Sigmoid colon (tissue), 7 donors: ENCODE results near the gene PPP6R3. TPM values are rescaled to one million over a fixed set of nuclear protein-coding genes. Genes with fewer than 3 reads are reported as not detected.

Experiments
- DNase-seq: peaks from one replicate; pipeline ENCODE4 v3.0.0-alpha.2; 2019
- H3K27ac ChIP-seq, 4 donors: fragments of 200-600 bp; sonication (generic); one replicate each; pipeline ENCODE4 v1.5.1; 2016 to 2019; ENCODE audit warnings: mild to moderate bottlenecking in 1 of 4
- H3K27me3 ChIP-seq, 3 donors: fragments of 200-600 bp; sonication (generic); one replicate each; pipeline ENCODE4 v1.5.1; 2019; ENCODE audit warnings: mild to moderate bottlenecking in 1 of 3
- H3K36me3 ChIP-seq, 4 donors: fragments of 200-600 bp; sonication (generic); one replicate each; pipeline ENCODE4 v1.5.1; 2016 to 2019
- H3K4me1 ChIP-seq, 4 donors: fragments of 200-600 bp; sonication (generic); one replicate each; pipeline ENCODE4 v1.5.1; 2017 to 2019
- H3K4me3 ChIP-seq, 4 donors: fragments of 200-600 bp; sonication (generic); one replicate each; pipeline ENCODE4 v1.5.1; 2017 to 2019; ENCODE audit warnings: mild to moderate bottlenecking in 2 of 4, moderate library complexity in 1 of 4
- H3K9me3 ChIP-seq, 4 donors: fragments of 200-600 bp in 3 of 4; sonication (generic) in 3 of 4; one replicate each; pipeline versions ENCODE4 v1.5.1 to v1.6.1; 2013 to 2019
- EP300 ChIP-seq, 4 donors: sonication (generic); formaldehyde crosslinking; IDR thresholded peaks; one replicate each; pipeline ENCODE4 v1.6.1; 2017; ENCODE audit warnings: antibody characterized with exemption in 4 of 4
- POLR2A ChIP-seq, 2 donors: fragments of 450-650 bp; IDR thresholded peaks; one replicate each; pipeline ENCODE4 v1.6.1; 2016; ENCODE audit warnings: antibody characterized with exemption in 2 of 2, mild to moderate bottlenecking in 2 of 2, moderate library complexity in 2 of 2
- POLR2AphosphoS5 ChIP-seq, 4 donors: sonication (generic); formaldehyde crosslinking; IDR thresholded peaks; one replicate each; pipeline ENCODE4 v1.6.1; 2017; ENCODE audit warnings: antibody characterized with exemption in 4 of 4
- WGBS, 2 donors: extraction: QIAGEN DNeasy Blood & Tissue Kit; methylation state at CpG; one replicate each; pipeline ENCODE4 v1.1.7; 2013; 5-methylcytosine and 5-hydroxymethylcytosine counted together
- intact Hi-C: fragments of 100-400 bp; cut with DNase I; formaldehyde crosslinking; loops from one replicate; pipeline ENCODE4 v1.15.1; 2023
- polyA plus RNA-seq, 3 donors: library from polyadenylated mRNA; stranded (reverse); fragments of 200-250 nt; gene quantifications; one replicate each; pipeline ENCODE4 v1.2.3, GENCODE V29; 2013
- total RNA-seq, 4 donors: library from RNA; depleted of rRNA; stranded (reverse); fragments of >200 nt; gene quantifications; one replicate each; pipeline ENCODE4 v1.1.0, GENCODE V29; 2016
- TF ChIP-seq, protein P1 (sequence below), 4 experiments: fragments of 450-650 bp in 3 of 4; fragments of 200-600 bp in 1 of 4; IDR thresholded peaks; one replicate each; pipeline ENCODE4 v1.5.1; 2016 to 2019; ENCODE audit warnings: antibody characterized with exemption in 4 of 4, mild to moderate bottlenecking in 3 of 4, moderate library complexity in 2 of 4
- donor health status: healthy with polysubstance abuse.
- donor health status: Bipolar disorder and iron deficiency.
- donor health status: healthy.

Gene PPP6R3
- total and polyA plus RNA-seq, 7 donors = 24.0 to 157 (median 133) TPM

DNA sequence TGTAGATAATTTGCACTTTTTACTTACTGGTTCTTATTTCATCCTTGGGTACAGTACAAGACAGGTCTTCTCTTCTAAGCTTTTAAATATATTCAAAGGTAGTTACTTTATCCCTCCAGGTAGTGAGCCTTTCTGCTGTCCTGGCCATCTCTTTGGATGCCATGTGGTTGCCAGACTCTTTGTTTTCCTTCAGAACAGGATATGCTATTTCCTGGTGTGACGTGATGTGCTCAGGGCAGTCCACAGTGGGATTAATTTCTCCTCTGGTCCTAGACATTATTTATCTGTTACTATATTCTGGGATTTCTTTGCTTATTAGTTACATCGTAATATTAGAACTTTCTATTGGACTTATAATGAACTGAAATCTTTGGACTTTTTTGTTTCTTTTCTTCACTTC is 63.7 kb downstream of the PPP6R3 start:
- no peaks in the 10 kb centered on the region for H3K9me3 ChIP-seq
- intact Hi-C loops = no loop called here
- no peak overlapping the region for H3K4me3 ChIP-seq
- DNase-seq = no peak
- TF ChIP-seq POLR2AphosphoS5 (IDR thresholded peaks at IDR 0.05) = no peak
- TF ChIP-seq EP300 (IDR thresholded peaks at IDR 0.05) = no peak
- TF ChIP-seq, protein P1, sequence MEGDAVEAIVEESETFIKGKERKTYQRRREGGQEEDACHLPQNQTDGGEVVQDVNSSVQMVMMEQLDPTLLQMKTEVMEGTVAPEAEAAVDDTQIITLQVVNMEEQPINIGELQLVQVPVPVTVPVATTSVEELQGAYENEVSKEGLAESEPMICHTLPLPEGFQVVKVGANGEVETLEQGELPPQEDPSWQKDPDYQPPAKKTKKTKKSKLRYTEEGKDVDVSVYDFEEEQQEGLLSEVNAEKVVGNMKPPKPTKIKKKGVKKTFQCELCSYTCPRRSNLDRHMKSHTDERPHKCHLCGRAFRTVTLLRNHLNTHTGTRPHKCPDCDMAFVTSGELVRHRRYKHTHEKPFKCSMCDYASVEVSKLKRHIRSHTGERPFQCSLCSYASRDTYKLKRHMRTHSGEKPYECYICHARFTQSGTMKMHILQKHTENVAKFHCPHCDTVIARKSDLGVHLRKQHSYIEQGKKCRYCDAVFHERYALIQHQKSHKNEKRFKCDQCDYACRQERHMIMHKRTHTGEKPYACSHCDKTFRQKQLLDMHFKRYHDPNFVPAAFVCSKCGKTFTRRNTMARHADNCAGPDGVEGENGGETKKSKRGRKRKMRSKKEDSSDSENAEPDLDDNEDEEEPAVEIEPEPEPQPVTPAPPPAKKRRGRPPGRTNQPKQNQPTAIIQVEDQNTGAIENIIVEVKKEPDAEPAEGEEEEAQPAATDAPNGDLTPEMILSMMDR (IDR thresholded peaks at IDR 0.05) = no peak
- TF ChIP-seq POLR2A (IDR thresholded peaks at IDR 0.05) = no peak
- peaks cover 0 to 53% (median 3%) of the 10 kb centered on the region in 4 donors for H3K36me3 ChIP-seq
- 48 to 59% methylated on average over 2 of the region's 2 CpGs for WGBS, 2 donors
- no peaks in the 10 kb centered on the region for H3K27me3 ChIP-seq
- peaks cover 0 to 42% (median 31%) of the 10 kb centered on the region in 4 donors for H3K4me1 ChIP-seq
- peak overlapping the region in 2 of 4 donors; percentile 25 to 28 for H3K27ac ChIP-seq

DNA sequence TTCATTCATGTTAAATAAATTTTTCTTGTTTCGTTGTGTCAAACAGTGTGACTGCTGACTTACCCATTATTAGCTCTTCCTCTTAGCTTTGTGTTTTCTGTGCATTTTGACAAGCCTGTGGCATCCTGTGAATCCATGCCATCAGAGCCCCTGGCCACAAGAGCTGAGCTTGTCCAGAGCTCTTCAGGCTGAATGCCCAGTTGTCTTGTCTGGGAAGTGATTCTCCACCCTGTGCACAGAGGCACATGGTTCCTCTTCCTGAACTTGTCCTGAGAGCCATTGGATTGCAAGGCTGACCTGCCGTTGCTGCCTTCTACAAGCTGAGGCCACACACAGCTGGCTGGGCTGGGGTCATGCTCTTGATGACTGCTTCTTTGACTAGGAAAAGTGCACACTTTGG is 64.1 kb downstream of the PPP6R3 start:
- peaks cover 0 to 42% (median 32%) of the 10 kb centered on the region in 4 donors for H3K4me1 ChIP-seq
- intact Hi-C loops = no loop called here
- no peaks in the 10 kb centered on the region for H3K27me3 ChIP-seq
- peak overlapping the region in 2 of 4 donors; percentile 25 to 28 for H3K27ac ChIP-seq
- no peak for DNase-seq
- H3K4me3 ChIP-seq = no peak overlapping the region
- no peaks in the 10 kb centered on the region for H3K9me3 ChIP-seq
- peaks cover 0 to 51% (median 3%) of the 10 kb centered on the region in 4 donors for H3K36me3 ChIP-seq
- TF ChIP-seq, protein P1 (IDR thresholded peaks at IDR 0.05) = no peak
- TF ChIP-seq POLR2AphosphoS5 (IDR thresholded peaks at IDR 0.05) (no peak), EP300 (IDR thresholded peaks at IDR 0.05) (no peak), POLR2A (IDR thresholded peaks at IDR 0.05) (no peak)
- WGBS, 2 donors = 53 to 73% methylated on average over 2 of the region's 2 CpGs

DNA sequence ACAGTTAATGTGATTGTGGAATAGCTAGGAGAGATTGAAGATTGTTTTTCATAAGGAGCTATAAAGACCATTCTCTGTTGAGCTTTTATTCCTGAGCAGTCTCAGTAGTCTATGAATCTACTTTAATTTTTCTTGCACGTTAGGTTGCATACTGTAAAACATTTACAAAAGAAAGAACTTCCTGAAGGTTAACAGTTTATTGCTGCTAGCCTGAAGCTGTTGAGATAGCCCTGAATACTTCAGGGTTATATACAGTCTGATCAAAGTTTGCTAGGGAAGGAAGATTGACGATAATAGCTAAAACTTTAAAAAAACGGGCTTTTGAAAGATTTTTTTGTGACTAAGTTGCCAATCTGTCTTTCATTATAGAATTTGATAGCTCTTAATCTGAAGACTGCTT is 64.8 kb downstream of the PPP6R3 start:
- intact Hi-C loops = no loop called here
- DNase-seq = no peak
- WGBS, 2 donors = 20 to 72% methylated on average over 3 of the region's 3 CpGs
- no peak overlapping the region for H3K4me3 ChIP-seq
- TF ChIP-seq EP300 (IDR thresholded peaks at IDR 0.05) = no peak
- TF ChIP-seq POLR2A (IDR thresholded peaks at IDR 0.05) = no peak
- TF ChIP-seq, protein P1 (IDR thresholded peaks at IDR 0.05) = no peak
- no peak for TF ChIP-seq POLR2AphosphoS5 (IDR thresholded peaks at IDR 0.05)
- H3K9me3 ChIP-seq = no peaks in the 10 kb centered on the region
- peaks cover 0 to 46% (median 32%) of the 10 kb centered on the region in 4 donors for H3K4me1 ChIP-seq
- H3K27ac ChIP-seq = peak overlapping the region in 2 of 4 donors; percentile 25 to 28
- no peaks in the 10 kb centered on the region for H3K27me3 ChIP-seq
- peaks cover 0 to 44% (median 3%) of the 10 kb centered on the region in 4 donors for H3K36me3 ChIP-seq

DNA sequence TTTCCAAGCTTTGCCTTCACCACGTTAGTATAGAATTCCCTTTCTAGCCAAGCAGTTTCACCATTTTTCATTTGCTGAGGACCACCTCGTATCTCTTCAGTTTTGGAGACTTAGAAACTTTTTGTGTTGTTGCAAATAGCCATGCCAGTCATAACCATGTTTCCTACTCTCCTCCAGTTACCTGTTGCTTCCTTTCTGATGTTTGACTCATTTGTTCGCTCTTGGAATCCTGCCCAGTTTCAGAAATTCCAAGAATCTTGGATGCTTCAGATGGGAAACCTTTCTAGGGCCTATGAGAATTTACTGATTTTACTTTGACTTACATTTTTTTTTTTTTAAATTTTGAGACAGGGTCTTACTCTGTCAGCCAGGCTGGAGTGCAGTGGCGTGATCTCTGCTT is 65.4 kb downstream of the PPP6R3 start:
- no peak overlapping the region for H3K27ac ChIP-seq
- H3K9me3 ChIP-seq = no peaks in the 10 kb centered on the region
- no peak for DNase-seq
- TF ChIP-seq, protein P1 (IDR thresholded peaks at IDR 0.05) = no peak
- TF ChIP-seq POLR2A (IDR thresholded peaks at IDR 0.05) (no peak), EP300 (IDR thresholded peaks at IDR 0.05) (no peak), POLR2AphosphoS5 (IDR thresholded peaks at IDR 0.05) (no peak)
- peaks cover 0 to 51% (median 35%) of the 10 kb centered on the region in 4 donors for H3K4me1 ChIP-seq
- H3K4me3 ChIP-seq = no peak overlapping the region
- H3K36me3 ChIP-seq = peaks cover 0 to 38% (median 3%) of the 10 kb centered on the region in 4 donors
- no peaks in the 10 kb centered on the region for H3K27me3 ChIP-seq
- WGBS, 2 donors = 48 to 76% methylated on average over 4 of the region's 4 CpGs
- intact Hi-C loops = no loop called here

DNA sequence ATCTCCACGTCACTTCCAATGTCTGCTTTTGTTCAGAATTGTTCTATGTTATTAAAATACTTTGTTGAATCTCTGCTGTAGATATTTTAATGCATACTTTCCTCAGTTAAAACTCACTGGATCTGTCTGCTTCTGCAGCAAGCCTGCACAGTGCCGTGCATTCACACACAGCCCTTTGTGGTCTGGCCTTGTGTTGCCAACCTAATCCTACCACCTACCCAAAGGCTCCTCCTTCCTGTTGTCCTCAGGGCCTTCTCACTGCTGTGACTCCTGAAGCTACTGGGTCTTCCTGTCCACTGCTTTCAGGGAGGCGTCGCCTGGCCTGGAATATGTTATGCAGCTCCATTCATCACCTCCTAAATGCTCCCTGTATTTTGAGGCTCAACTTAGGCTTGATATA is 67.0 kb downstream of the PPP6R3 start:
- H3K27me3 ChIP-seq = no peaks in the 10 kb centered on the region
- DNase-seq = no peak
- no peak overlapping the region for H3K4me3 ChIP-seq
- intact Hi-C loops = no loop called here
- H3K9me3 ChIP-seq = no peaks in the 10 kb centered on the region
- no peak overlapping the region for H3K27ac ChIP-seq
- no peak for TF ChIP-seq EP300 (IDR thresholded peaks at IDR 0.05)
- TF ChIP-seq POLR2AphosphoS5 (IDR thresholded peaks at IDR 0.05) = no peak
- no peak for TF ChIP-seq POLR2A (IDR thresholded peaks at IDR 0.05)
- TF ChIP-seq, protein P1 (IDR thresholded peaks at IDR 0.05) = no peak
- peaks cover 0 to 59% (median 42%) of the 10 kb centered on the region in 4 donors for H3K4me1 ChIP-seq
- peaks cover 0 to 26% (median 3%) of the 10 kb centered on the region in 4 donors for H3K36me3 ChIP-seq
- 87 to 93% methylated on average over 4 of the region's 4 CpGs for WGBS, 2 donors
